Measurements from ENCODE around the gene CHI3L1.

CHI3L1 gene

DNA sequence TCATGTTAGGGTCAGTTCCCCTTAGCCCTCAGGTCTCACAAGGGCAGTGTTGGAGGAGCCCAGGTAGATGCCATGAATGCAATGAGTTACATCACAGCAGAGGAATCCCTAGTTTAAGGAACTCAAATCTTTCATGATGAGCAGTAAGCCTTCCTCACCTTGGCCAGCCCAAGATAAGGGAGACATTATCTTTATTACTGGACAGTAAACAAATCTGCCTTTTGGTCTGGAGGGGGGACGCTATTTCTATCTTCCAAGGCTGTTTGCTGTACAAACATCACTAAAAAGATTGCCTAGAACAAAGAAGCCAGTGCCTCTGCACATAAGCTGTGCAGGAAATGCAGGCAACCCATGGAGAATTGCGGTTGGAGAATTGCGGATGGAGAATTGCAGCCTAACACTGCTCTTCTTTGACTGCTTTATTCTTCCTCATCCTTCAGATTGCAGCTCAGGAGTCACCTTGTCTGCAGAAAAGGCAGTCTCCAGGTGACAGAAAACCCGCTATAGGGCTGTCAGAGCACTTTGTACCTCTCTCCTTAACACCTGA lies 2.3 kb upstream of the CHI3L1 start:
- H3K36me3 ChIP-seq (ENCODE audit: insufficient read depth, low read length) = no peaks in the 10 kb centered on the region
- H3K27me3 ChIP-seq (ENCODE audit: control insufficient read depth in 1 of 2, insufficient read depth in 2 of 2, low read length in 2 of 2) = no peaks in the 10 kb centered on the region
- no peaks in the 10 kb centered on the region for H3K9me3 ChIP-seq (ENCODE audit: low read length)
- peaks cover 6% of the 10 kb centered on the region for H3K4me1 ChIP-seq (ENCODE audit: insufficient read depth, low read length)
- H3K9ac ChIP-seq (ENCODE audit: low read length) = no peak overlapping the region
- H3K27ac ChIP-seq (ENCODE audit: low read depth, low read length) = no peak overlapping the region
- no peak overlapping the region for H3K4me3 ChIP-seq (ENCODE audit: low read depth in 1 of 2, low read length in 2 of 2)

- H3K9me3 ChIP-seq (ENCODE audit: low read length) = no peaks in the 10 kb centered on the region
- no peak overlapping the region for H3K4me3 ChIP-seq (ENCODE audit: low read depth in 1 of 2, low read length in 2 of 2)
- H3K36me3 ChIP-seq (ENCODE audit: insufficient read depth, low read length) = no peaks in the 10 kb centered on the region
- H3K27me3 ChIP-seq (ENCODE audit: control insufficient read depth in 1 of 2, insufficient read depth in 2 of 2, low read length in 2 of 2) = no peaks in the 10 kb centered on the region
- H3K4me1 ChIP-seq (ENCODE audit: insufficient read depth, low read length) = peaks cover 6% of the 10 kb centered on the region
- H3K27ac ChIP-seq (ENCODE audit: low read depth, low read length) = no peak overlapping the region
- H3K9ac ChIP-seq (ENCODE audit: low read length) = no peak overlapping the region
These were observed 1.3 kb upstream of the CHI3L1 start for GRCh38 chr1:203187689-203188264.

- H3K4me1 ChIP-seq (ENCODE audit: insufficient read depth, low read length) = peaks cover 6% of the 10 kb centered on the region
- no peak overlapping the region for H3K27ac ChIP-seq (ENCODE audit: low read depth, low read length)
- no peak overlapping the region for H3K9ac ChIP-seq (ENCODE audit: low read length)
- H3K9me3 ChIP-seq (ENCODE audit: low read length) = no peaks in the 10 kb centered on the region
- no peaks in the 10 kb centered on the region for H3K27me3 ChIP-seq (ENCODE audit: control insufficient read depth in 1 of 2, insufficient read depth in 2 of 2, low read length in 2 of 2)
- H3K4me3 ChIP-seq (ENCODE audit: low read depth in 1 of 2, low read length in 2 of 2) = no peak overlapping the region
- H3K36me3 ChIP-seq (ENCODE audit: insufficient read depth, low read length) = no peaks in the 10 kb centered on the region
These were observed 791 bp upstream of the CHI3L1 start for GRCh38 chr1:203187304-203187685.

GRCh38 chr1:203186091-203186445 lies 436 bp downstream of the CHI3L1 start:
- Histone ChIP-seq H3K4me1 (ENCODE audit: insufficient read depth, low read length) (peaks cover 6% of the 10 kb centered on the region), H3K36me3 (ENCODE audit: insufficient read depth, low read length) (no peaks in the 10 kb centered on the region), H3K4me3 (ENCODE audit: low read depth in 1 of 2, low read length in 2 of 2) (no peak overlapping the region), H3K9me3 (ENCODE audit: low read length) (no peaks in the 10 kb centered on the region), H3K27me3 (ENCODE audit: control insufficient read depth in 1 of 2, insufficient read depth in 2 of 2, low read length in 2 of 2) (no peaks in the 10 kb centered on the region), H3K9ac (ENCODE audit: low read length) (no peak overlapping the region), H3K27ac (ENCODE audit: low read depth, low read length) (no peak overlapping the region)

GRCh38 chr1:203185585-203185984 lies 919 bp downstream of the CHI3L1 start:
- no peaks in the 10 kb centered on the region for H3K27me3 ChIP-seq (ENCODE audit: control insufficient read depth in 1 of 2, insufficient read depth in 2 of 2, low read length in 2 of 2)
- no peak overlapping the region for H3K9ac ChIP-seq (ENCODE audit: low read length)
- no peaks in the 10 kb centered on the region for H3K36me3 ChIP-seq (ENCODE audit: insufficient read depth, low read length)
- peaks cover 6% of the 10 kb centered on the region for H3K4me1 ChIP-seq (ENCODE audit: insufficient read depth, low read length)
- H3K9me3 ChIP-seq (ENCODE audit: low read length) = no peaks in the 10 kb centered on the region
- no peak overlapping the region for H3K4me3 ChIP-seq (ENCODE audit: low read depth in 1 of 2, low read length in 2 of 2)
- no peak overlapping the region for H3K27ac ChIP-seq (ENCODE audit: low read depth, low read length)

DNA sequence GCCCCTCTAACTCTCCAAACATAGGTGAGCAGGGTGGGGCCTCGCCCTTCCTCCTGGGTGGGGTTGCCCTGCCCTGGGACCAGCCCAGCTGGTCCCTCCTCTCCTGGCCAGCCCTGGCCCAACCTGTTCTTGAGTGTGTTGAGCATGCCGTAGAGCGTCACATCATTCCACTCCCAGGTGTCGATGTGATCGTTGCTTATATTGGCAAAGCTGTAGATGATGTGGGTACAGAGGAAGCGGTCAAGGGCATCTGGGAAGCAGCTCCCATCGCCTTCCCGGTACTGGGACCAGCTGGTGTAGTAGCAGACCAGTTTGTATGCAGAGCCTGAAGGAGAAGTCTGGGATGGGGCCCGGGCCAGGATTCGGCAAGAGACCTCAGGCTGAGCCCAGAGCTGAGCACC lies 1.4 kb downstream of the CHI3L1 start:
- H3K4me1 ChIP-seq (ENCODE audit: insufficient read depth, low read length) = peaks cover 6% of the 10 kb centered on the region
- H3K9ac ChIP-seq (ENCODE audit: low read length) = no peak overlapping the region
- no peak overlapping the region for H3K4me3 ChIP-seq (ENCODE audit: low read depth in 1 of 2, low read length in 2 of 2)
- no peak overlapping the region for H3K27ac ChIP-seq (ENCODE audit: low read depth, low read length)
- H3K36me3 ChIP-seq (ENCODE audit: insufficient read depth, low read length) = no peaks in the 10 kb centered on the region
- H3K9me3 ChIP-seq (ENCODE audit: low read length) = no peaks in the 10 kb centered on the region
- H3K27me3 ChIP-seq (ENCODE audit: control insufficient read depth in 1 of 2, insufficient read depth in 2 of 2, low read length in 2 of 2) = no peaks in the 10 kb centered on the region

- Histone ChIP-seq H3K4me1 (ENCODE audit: insufficient read depth, low read length) (peaks cover 6% of the 10 kb centered on the region), H3K9ac (ENCODE audit: low read length) (no peak overlapping the region), H3K27ac (ENCODE audit: low read depth, low read length) (no peak overlapping the region), H3K36me3 (ENCODE audit: insufficient read depth, low read length) (no peaks in the 10 kb centered on the region), H3K27me3 (ENCODE audit: control insufficient read depth in 1 of 2, insufficient read depth in 2 of 2, low read length in 2 of 2) (no peaks in the 10 kb centered on the region), H3K9me3 (ENCODE audit: low read length) (no peaks in the 10 kb centered on the region), H3K4me3 (ENCODE audit: low read depth in 1 of 2, low read length in 2 of 2) (no peak overlapping the region)
These were observed 2.0 kb downstream of the CHI3L1 start for GRCh38 chr1:203184467-203184866.

GRCh38 chr1:203183828-203184227 lies 2.7 kb downstream of the CHI3L1 start:
- H3K4me1 ChIP-seq (ENCODE audit: insufficient read depth, low read length) = peaks cover 6% of the 10 kb centered on the region
- H3K27me3 ChIP-seq (ENCODE audit: control insufficient read depth in 1 of 2, insufficient read depth in 2 of 2, low read length in 2 of 2) = no peaks in the 10 kb centered on the region
- H3K9ac ChIP-seq (ENCODE audit: low read length) = no peak overlapping the region
- no peaks in the 10 kb centered on the region for H3K36me3 ChIP-seq (ENCODE audit: insufficient read depth, low read length)
- no peak overlapping the region for H3K4me3 ChIP-seq (ENCODE audit: low read depth in 1 of 2, low read length in 2 of 2)
- H3K9me3 ChIP-seq (ENCODE audit: low read length) = no peaks in the 10 kb centered on the region
- no peak overlapping the region for H3K27ac ChIP-seq (ENCODE audit: low read depth, low read length)

DNA sequence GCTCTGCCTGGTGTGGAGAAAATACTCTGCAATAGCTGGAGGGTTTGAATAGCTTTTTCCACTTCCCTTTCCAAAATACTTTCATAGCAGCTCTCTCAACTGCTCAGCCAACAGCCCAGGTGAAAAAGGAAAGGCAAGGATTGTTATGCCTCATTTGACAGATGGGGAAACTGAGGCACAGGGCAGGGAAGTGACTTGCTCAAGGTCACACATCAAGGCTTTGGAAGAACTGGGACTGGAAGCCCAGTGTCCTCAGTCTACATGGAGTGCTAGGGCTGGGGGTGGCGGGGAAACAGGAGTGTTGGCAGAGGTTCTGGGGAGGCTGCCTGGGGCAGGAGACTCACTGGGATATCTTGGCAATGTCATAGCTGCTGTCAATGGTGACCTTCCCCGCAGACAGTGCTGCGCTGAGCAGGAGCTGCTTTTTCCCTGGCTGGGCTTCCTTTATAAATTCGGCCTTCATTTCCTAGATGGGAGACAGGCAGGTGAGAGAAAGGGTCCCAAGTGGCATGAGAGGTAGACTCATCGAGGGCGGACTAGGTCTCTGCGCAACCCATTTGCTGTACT lies 4.0 kb downstream of the CHI3L1 start:
- peaks cover 6% of the 10 kb centered on the region for H3K4me1 ChIP-seq (ENCODE audit: insufficient read depth, low read length)
- H3K36me3 ChIP-seq (ENCODE audit: insufficient read depth, low read length) = no peaks in the 10 kb centered on the region
- H3K9ac ChIP-seq (ENCODE audit: low read length) = no peak overlapping the region
- H3K4me3 ChIP-seq (ENCODE audit: low read depth in 1 of 2, low read length in 2 of 2) = no peak overlapping the region
- H3K27me3 ChIP-seq (ENCODE audit: control insufficient read depth in 1 of 2, insufficient read depth in 2 of 2, low read length in 2 of 2) = no peaks in the 10 kb centered on the region
- no peaks in the 10 kb centered on the region for H3K9me3 ChIP-seq (ENCODE audit: low read length)
- no peak overlapping the region for H3K27ac ChIP-seq (ENCODE audit: low read depth, low read length)

GRCh38 chr1:203181586-203182386 lies 4.7 kb downstream of the CHI3L1 start:
- H3K36me3 ChIP-seq (ENCODE audit: insufficient read depth, low read length) = no peaks in the 10 kb centered on the region
- H3K27ac ChIP-seq (ENCODE audit: low read depth, low read length) = no peak overlapping the region
- H3K4me3 ChIP-seq (ENCODE audit: low read depth in 1 of 2, low read length in 2 of 2) = no peak overlapping the region
- no peak overlapping the region for H3K9ac ChIP-seq (ENCODE audit: low read length)
- H3K27me3 ChIP-seq (ENCODE audit: control insufficient read depth in 1 of 2, insufficient read depth in 2 of 2, low read length in 2 of 2) = no peaks in the 10 kb centered on the region
- no peaks in the 10 kb centered on the region for H3K9me3 ChIP-seq (ENCODE audit: low read length)
- peaks cover 3% of the 10 kb centered on the region for H3K4me1 ChIP-seq (ENCODE audit: insufficient read depth, low read length)

DNA sequence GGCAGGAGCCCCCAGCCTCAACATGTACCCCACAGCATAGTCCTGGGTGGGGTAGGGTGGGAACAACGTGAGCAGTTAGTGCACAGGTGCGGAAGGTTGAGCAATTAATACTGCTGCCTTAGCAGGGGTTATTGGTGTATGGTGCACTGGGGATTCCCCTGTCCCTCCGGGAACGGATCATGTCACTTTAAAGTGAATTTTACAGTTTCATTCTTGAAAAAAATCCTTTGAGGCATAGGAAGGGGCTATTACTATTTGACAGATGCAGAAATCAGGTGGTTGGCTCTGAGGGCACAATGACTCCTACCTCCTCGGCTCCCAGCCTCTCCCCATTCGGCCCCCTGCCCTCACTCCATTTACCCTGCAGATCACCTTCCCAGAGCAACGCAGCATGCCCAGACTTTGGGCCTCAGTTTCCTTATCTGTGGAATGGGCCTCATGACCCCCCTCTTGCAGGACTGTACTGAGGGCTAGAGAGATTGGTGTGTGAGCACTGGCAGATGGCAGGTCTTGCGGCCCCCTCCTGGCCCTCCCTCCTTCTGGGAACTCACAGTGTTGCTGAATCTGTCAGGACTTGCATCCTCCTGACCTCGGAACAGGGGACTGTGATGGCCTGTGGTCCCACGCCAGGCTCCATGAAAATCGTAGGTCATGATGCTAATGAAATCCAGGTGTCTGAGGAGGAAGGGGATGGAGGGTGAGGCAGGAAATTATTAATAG lies 5.7 kb downstream of the CHI3L1 start:
- no peak overlapping the region for H3K4me3 ChIP-seq (ENCODE audit: low read depth in 1 of 2, low read length in 2 of 2)
- no peaks in the 10 kb centered on the region for H3K36me3 ChIP-seq (ENCODE audit: insufficient read depth, low read length)

More for the DNA sequence above, 5.7 kb downstream of the CHI3L1 start:
- Histone ChIP-seq H3K9me3 (ENCODE audit: low read length) (no peaks in the 10 kb centered on the region), H3K4me1 (ENCODE audit: insufficient read depth, low read length) (no peaks in the 10 kb centered on the region), H3K9ac (ENCODE audit: low read length) (no peak overlapping the region), H3K27ac (ENCODE audit: low read depth, low read length) (no peak overlapping the region), H3K27me3 (ENCODE audit: control insufficient read depth in 1 of 2, insufficient read depth in 2 of 2, low read length in 2 of 2) (no peaks in the 10 kb centered on the region)
